ENCODE results near the gene FSTL3.
"Not testable (repeated sequence)": the region's sequence is repeated elsewhere in the genome, so short reads cannot be mapped to it uniquely, and the experiment has no call there.

The FSTL3 gene

GRCh38 chr19:681029-682019 lies 5.1 kb downstream of the FSTL3 start:
- in situ Hi-C loops (cut with MboI; ENCODE audit: low sequenced_read_pairs), result no loop called here

DNA sequence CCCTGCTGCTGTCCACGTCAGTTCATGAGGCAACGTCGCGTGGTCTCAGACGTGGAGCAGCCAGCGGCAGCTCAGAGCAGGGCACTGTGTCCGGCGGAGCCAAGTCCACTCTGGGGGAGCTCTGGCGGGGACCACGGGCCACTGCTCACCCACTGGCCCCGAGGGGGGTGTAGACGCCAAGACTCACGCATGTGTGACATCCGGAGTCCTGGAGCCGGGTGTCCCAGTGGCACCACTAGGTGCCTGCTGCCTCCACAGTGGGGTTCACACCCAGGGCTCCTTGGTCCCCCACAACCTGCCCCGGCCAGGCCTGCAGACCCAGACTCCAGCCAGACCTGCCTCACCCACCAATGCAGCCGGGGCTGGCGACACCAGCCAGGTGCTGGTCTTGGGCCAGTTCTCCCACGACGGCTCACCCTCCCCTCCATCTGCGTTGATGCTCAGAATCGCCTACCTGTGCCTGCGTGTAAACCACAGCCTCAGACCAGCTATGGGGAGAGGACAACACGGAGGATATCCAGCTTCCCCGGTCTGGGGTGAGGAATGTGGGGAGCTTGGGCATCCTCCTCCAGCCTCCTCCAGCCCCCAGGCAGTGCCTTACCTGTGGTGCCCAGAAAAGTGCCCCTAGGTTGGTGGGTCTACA lies 6.6 kb downstream of the FSTL3 start:
- in situ Hi-C loops (cut with MboI; ENCODE audit: low sequenced_read_pairs), result no loop called here

DNA sequence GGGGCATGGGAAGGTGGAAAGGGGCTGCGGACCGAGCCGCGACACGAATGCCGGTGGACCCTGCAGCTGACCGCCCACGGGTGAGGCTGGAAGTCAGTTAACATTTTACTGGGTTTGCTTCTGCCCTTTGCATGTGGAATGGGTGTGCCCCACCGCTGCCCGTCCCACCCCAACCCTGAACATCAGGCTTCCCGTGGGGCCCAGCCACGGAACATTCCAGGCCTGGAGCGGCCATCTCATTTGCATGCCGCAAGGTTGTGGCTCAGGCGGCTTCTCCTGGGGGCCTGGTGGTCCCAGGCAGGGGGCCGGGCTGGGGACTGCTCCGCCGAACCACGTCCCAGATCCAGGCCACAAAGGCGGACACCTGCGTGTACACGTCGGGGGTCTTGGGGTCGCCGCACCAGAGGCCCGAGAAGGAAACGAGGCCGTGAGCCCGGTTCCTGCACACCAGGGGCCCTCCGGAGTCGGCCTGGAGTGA lies 9.3 kb downstream of the FSTL3 start:
- in situ Hi-C loops (cut with MboI; ENCODE audit: low sequenced_read_pairs), result no loop called here

DNA sequence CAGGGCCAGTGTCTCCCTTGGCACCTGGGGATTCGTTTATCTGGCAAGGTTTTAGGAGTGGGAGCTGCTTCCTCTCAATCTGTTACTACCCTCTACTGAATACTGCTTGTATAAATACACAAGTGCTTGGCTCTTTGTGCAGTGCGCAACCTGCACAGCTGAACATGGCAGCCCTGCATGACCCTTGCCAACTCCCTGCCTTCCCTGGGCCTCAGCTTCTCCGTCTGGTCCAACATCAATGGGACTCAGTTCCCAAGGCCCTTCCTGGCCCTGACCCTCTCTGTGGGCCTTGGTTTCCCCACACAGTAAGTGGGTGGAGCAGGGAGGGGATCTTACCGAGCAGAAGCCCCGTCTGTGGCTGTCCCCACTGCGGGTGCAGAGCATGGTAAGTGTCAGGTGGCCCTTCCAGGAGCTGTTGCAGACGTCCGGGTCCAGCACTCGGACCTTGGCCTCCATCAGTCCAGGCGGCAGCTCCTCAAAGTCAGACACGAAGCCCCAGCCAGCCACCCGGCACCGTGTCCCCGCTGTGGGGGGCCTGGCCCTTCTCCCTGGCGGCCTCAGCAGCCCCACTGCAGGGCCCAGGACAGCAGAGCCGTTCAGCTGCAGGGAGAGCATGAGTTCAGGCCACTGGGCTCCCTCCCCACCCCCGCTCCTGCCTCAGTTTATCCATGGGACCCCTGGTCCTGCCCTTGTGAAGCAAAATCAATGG lies 10.6 kb downstream of the FSTL3 start:
- in situ Hi-C loops (cut with MboI; ENCODE audit: low sequenced_read_pairs), result no loop called here

DNA sequence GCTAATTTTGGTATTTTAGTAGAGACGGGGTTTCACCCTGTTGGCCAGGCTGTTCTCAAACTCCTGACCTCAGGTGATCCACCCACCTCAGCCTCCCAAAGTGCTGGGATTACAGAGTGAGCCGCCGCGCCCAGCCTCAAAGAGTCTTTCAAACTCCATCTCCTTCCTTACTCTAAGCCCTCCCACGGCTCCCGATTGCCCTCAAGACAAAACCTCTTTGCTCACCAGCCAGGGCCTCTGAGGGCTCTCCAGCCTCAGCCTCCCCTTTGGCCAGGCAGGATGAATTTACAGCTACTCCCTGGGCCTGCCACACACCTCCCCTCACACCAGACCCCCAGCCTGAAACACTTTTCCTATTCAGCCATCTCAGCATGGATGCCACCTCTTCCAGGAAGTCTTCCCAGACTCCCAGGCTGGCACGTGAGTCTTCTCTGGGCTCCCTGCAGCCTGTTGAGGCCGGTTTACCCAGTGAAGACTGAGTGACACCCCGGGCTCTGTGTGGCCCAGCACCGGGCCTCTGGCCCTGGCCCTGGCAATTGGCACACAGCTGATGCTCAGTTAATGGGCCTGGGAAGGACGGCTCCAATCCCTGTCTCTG lies 11.5 kb downstream of the FSTL3 start:
- in situ Hi-C loops (cut with MboI; ENCODE audit: low sequenced_read_pairs), result no loop called here

- in situ Hi-C loops (cut with MboI; ENCODE audit: low sequenced_read_pairs), result no loop called here
These were observed 12.0 kb downstream of the FSTL3 start for GRCh38 chr19:688214-688613.

- in situ Hi-C loops (cut with MboI; ENCODE audit: low sequenced_read_pairs), result no loop called here
These were observed 12.8 kb downstream of the FSTL3 start for GRCh38 chr19:688992-689391.

- in situ Hi-C loops (cut with MboI; ENCODE audit: low sequenced_read_pairs), result no loop called here
These were observed 14.0 kb downstream of the FSTL3 start for GRCh38 chr19:690203-690602.

DNA sequence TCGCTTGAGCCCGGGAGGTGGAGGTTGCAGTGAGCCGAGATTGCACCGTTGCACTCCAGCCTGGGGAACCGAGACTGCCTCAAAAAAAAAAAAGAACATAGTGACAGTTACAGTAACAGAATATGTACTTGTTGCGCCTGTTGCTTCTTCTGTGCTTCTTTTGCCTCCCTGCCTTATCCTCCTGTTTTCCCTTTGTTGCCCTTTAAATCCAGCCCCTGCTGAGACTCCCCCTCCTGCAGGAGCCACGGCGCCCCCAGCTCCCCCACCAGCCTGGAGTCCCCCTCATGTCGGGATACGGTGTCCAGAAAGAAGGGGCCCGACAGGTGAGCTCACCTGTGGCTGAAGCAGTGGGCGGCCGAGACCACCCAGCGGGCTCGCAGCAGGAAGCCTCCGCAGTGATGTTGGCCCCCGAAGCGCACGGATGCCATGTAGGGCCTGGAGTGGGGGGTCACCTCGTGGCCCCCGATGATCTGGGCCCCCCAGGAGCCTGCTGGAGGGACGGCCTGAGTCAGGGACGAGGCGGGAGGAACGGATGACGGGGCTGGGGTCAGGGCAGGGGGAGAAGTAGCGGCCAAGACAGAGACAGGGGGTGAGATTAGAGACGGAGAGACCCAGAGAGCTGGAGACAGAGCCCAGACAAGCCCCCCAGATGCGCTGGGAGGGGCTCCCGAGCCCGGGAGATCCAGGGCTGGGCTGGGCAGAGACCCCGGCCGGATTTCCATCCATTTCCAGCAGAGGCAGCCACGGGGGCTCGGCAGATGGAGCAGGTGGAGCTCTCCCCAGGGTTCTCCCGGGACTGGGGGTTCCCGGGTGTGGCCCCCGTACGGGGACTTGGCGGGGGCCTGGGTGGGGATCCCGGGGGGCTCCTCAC lies 18.5 kb downstream of the FSTL3 start:
- in situ Hi-C loops (cut with MboI; ENCODE audit: low sequenced_read_pairs), result no loop called here

GRCh38 chr19:695352-695949 lies 19.3 kb downstream of the FSTL3 start, which contains the start of gene PRSS57:
TSS of gene PRSS57 (minus strand) at chr19:695452. CDS start at chr19:695430, 22 bp downstream.
- in situ Hi-C loops (cut with MboI; ENCODE audit: low sequenced_read_pairs), result no loop called here

DNA sequence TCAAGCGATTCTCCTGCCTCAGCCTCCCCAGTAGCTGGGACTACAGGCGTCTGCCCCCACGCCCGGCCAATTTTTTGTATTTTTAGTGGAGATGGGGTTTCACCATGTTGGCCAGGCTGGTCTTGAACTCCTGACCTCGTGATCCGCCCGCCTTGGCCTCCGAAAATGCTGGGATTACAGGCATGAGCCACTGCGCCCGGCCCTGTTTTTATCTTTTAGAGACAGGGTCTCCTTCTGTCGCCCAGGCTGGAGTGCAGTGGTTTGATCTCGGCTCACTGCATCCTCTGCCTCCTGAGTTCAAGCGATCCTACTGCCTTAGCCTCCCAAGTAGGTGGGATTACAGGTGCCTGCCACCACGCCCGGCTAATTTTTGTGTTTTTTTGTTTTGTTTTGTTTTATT lies 22.3 kb downstream of the FSTL3 start:
- in situ Hi-C loops (cut with MboI; ENCODE audit: low sequenced_read_pairs), result not testable (repeated sequence)

GRCh38 chr19:699885-700284 lies 23.7 kb downstream of the FSTL3 start:
- in situ Hi-C loops (cut with MboI; ENCODE audit: low sequenced_read_pairs), result not testable (repeated sequence)

GRCh38 chr19:702847-703246 lies 26.7 kb downstream of the FSTL3 start:
- in situ Hi-C loops (cut with MboI; ENCODE audit: low sequenced_read_pairs), result not testable (repeated sequence)

- in situ Hi-C loops (cut with MboI; ENCODE audit: low sequenced_read_pairs), result no loop called here
These were observed 27.1 kb downstream of the FSTL3 start for GRCh38 chr19:703329-703650.

DNA sequence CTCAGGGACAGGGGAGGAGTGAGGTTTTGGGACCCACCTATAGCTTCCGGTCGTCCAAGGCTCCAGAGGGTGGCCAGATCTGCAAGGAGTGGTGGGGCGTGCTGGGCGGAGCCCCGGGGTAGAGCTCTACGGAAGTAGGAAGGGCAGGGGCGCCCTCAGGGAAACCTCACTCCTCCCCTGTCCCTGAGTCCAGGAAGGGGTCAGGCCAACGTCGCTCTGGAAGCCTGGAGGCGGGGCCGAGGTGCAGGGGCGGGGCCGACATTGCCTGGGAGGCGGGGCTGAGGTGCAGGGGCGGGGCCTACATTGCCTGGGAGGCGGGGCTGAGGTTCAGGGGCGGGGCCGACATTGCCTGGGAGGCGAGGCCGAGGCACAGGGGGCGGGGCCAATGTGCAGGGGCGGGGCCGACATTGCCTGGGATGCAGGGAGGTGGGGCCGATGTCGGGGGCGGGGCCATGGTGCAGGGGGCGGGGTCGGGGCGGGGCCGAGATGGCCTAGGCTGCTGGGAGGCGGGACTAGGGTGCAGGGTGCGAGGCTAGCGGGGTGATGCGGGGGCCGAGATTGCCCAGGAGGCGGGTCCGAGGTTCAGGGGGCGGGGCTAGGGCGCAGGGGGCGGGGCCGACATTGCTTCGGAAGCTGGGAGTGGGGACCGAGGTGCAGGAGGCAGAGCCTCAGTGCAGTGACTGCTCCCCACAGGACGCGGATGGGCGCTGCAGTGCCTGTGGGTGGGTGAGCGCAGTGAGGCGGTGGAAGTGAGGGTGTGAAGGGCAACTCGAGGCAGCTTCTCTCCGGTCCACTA lies 27.7 kb downstream of the FSTL3 start:
- in situ Hi-C loops (cut with MboI; ENCODE audit: low sequenced_read_pairs), result no loop called here

DNA sequence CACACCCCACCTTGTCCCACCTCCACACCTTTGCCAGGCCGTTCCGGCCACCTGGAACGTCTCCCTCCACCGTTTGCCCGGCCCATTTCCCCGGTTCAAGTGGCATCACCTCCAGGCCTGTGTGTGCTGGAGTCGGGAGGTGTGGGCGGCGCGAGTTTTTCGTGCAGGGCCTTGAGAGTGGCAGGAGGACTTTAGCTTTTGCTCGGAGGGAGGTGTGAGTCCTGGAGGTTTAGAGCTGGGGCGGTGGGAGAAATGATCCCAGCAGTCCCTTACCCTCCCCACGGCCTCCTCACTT lies 28.2 kb downstream of the FSTL3 start:
- in situ Hi-C loops (cut with MboI; ENCODE audit: low sequenced_read_pairs), result no loop called here

DNA sequence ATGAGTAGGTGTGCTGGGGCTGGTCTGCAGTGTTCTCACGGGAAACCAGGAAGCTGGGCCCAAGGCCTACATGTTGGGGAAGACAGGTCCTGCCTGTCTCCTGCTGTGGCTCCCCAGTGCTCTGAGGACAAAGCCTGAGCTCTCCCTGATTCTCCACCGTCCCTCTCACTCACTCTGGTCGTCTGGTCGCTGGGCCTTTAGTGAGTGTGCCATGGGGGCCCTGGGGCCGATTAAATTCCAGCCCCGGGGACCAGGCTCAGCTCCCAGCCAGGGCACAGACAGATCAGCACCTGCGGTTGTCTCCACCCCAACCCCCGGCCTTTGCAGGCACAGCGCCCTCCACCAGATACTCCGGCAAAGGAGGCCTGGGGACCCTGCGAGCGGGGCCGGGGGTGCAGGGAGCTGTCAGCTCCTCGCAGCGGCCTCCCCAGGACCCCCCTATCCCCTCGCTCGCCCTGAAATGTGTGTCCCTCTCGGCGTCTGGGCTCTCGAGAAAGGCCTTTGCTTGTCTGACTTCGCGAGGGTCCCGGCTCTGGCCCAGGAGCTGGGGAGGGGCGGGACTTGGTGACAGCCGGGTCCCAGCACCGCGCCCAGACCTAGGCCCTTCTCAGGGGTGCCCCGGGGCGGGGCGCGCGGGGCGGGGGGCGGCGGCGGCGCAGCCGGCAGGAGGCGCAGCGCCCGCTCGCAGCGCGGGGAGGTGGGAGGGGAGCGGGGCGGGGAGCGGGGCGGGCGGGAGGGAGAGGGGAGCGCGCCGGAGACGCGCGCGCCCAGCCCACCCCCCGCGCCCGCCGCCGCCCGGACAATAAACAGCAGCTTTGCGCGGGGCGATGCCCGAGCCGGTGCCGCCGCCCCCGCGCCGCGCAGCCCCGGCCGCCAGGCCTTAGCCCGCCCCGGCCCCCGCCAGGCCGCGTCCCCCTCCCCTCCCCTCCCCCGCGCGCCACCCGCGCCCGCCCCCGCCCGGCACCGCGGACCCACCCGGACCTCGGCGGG lies 32.3 kb downstream of the FSTL3 start, which contains the start of gene PALM:
Gene PALM, plus strand, starts transcription at position 782 of the 990 bp plus-strand sequence. CDS start 212 bp downstream, outside the sequence.
- in situ Hi-C loops (cut with MboI; ENCODE audit: low sequenced_read_pairs), result no loop called here

Measured in HL-60/S4 treated with phorbol 12-myristate 13-acetate at 8.2 ng/mL for 4 days and 3 days (cell line).